Endothelial cell of coronary artery (primary cell): Measurements from ENCODE around the gene CLCN4. TPM values are rescaled to one million over a fixed set of nuclear protein-coding genes. Genes with fewer than 3 reads are reported as not detected.

Experiments used
- total RNA-seq: library from RNA; depleted of rRNA; stranded (reverse); fragments of >200 nt; gene quantifications from 2 replicates; pipeline ENCODE4 v1.2.3, GENCODE V29; 2014

Gene CLCN4
- 7.4 and 9.1 TPM in 2 replicates for total RNA-seq

DNA sequence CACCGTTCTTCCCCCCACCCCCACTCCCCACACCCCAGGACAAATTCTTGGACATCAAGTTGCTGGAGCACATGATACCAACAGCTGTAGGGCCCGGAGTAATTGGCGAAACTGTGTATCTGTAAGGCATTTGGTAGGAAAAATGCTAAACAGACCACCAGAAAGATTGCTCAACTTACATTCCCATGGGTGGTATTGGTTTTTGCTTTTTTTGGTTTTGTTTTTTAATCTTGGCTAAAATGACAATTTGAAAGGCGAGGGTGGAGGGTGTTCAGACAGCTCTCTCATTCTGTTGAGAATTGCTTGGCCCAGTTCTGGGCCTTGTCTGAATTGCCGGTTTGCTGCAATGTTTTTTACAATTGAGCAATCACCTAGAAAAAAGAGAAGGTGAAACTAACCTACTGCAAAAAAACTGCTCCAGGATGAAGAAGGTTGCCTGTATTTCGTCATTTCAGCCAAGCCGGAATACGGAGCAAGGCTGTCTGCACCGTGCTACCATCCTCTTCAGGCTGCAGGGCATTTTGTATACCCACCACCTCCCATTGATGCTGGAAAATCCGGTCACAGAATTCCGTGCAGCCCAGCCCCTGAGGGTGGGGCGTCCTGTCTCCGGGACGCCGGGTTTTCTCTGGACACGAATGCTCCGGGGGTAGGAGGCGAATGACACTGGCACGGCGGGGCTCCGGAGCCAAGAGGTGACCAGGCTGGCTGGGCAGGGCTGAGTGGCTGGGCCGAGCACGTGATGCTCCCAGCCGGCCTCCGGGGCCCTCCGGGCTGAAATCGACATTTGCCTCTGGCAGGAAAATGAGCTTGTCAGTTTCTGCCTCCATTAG, at the start of gene CLCN4:
Gene CLCN4 (plus strand): TSS at position 777 of the 833 bp plus-strand sequence. CDS start 28,058 bp downstream, outside the sequence.

Other genes with a start within 250 kb of the CLCN4 start
- gene CLDN34, start 189.6 kb upstream of the CLCN4 start, total RNA-seq, result 0.09 TPM in 1 of 2 replicates, not detected in the other